HepG2 (cell line): Measurements from ENCODE around the gene CLIP2. TPM values are rescaled to one million over a fixed set of nuclear protein-coding genes. Genes with fewer than 3 reads are reported as not detected.

Experiments
- ATAC-seq: fragments of 200-7000 bp; cut with Tn5 transposase; 3 replicates; pipeline ENCODE4 v1.9.1; 2020; ENCODE audit warnings: mild to moderate bottlenecking, moderate library complexity
- BruUV-seq: library from RNA; stranded (reverse); fragments of 400-500 nt; replicated peaks from 2 replicates; lab custom pipeline; 2021; lab: Mats Ljungman, UMichigan
- CTCF ChIA-PET: fragments of 300-600 bp; formaldehyde crosslinking; extraction: SDS; loops from one replicate; lab custom pipeline; 2021; ENCODE audit warnings: low total read pairs, inconsistent platforms, low intra/inter-chr PET ratio; lab: Yijun Ruan, JAX
- POLR2A ChIA-PET: fragments of 350-600 bp; sonication (Branson Sonifier 250); formaldehyde crosslinking; loops from one replicate; lab custom pipeline; 2020; ENCODE audit warnings: antibody characterized with exemption, inconsistent platforms; lab: Yijun Ruan, JAX
- DNase-seq: peaks from one replicate; pipeline ENCODE4 v3.0.0-alpha.2; 2015; ENCODE audit warnings: low spot score
- FAIRE-seq: peaks from 3 replicates; lab custom pipeline; 2011; peaks lifted over from hg19 to GRCh38; lab: Jason Lieb, UNC
- H2AFZ ChIP-seq: one replicate; pipeline ENCODE4 v1.6.1; 2011; ENCODE audit warnings: low read length, inconsistent platforms
- H3K27ac ChIP-seq: fragments of 300-600 bp; 3 replicates; pipeline ENCODE4 v1.8.0; 2011; ENCODE audit warnings: mixed run types, mild to moderate bottlenecking, mixed read lengths, low read length, inconsistent platforms; ENCODE audit not compliant: insufficient read depth; ENCODE audit errors: extremely low read length
- H3K27me3 ChIP-seq, 2 experiments: fragments of 200-600 bp in 1 of 2; 2 replicates in 1 of 2; 3 replicates in 1 of 2; pipeline versions ENCODE4 v1.6.0 to v1.8.0; 2011; ENCODE audit warnings: low read length in 2 of 2, mild to moderate bottlenecking in 2 of 2, moderate library complexity in 2 of 2, inconsistent platforms in 1 of 2; ENCODE audit not compliant: insufficient read depth in 2 of 2, control insufficient read depth in 1 of 2
- H3K36me3 ChIP-seq, 2 experiments: fragments of 200-600 bp in 1 of 2; replicated peaks in 1 of 2; 2 replicates in 1 of 2; 3 replicates in 1 of 2; pipeline versions ENCODE4 v1.5.1 to v1.8.0; 2011; ENCODE audit warnings: low read length in 2 of 2, inconsistent platforms in 1 of 2; ENCODE audit not compliant: insufficient read depth in 2 of 2, control insufficient read depth in 1 of 2
- H3K4me1 ChIP-seq: 2 replicates; pipeline ENCODE4 v1.5.1; 2012; ENCODE audit warnings: low read length, inconsistent platforms; ENCODE audit not compliant: insufficient read depth
- H3K4me2 ChIP-seq: 2 replicates; pipeline ENCODE4 v1.6.0; 2011; ENCODE audit warnings: low read depth, low read length, inconsistent platforms
- H3K4me3 ChIP-seq, 3 experiments: fragments of 200-600 bp in 1 of 3; sonication (generic), shearing (Covaris generic) in 1 of 3; replicated peaks in 1 of 3; 2 replicates each; pipeline ENCODE4 v1.5.1; 2011 to 2016; ENCODE audit warnings: low read length in 3 of 3, inconsistent platforms in 2 of 3, low read depth in 2 of 3, mild to moderate bottlenecking in 2 of 3, control low read depth in 1 of 3, mixed read lengths in 1 of 3; ENCODE audit not compliant: insufficient read depth in 1 of 3
- H3K79me2 ChIP-seq: one replicate; pipeline ENCODE4 v1.6.1; 2011; ENCODE audit warnings: low read length, inconsistent platforms; ENCODE audit not compliant: insufficient read depth
- H3K9ac ChIP-seq: 2 replicates; pipeline ENCODE4 v1.6.0; 2011; ENCODE audit warnings: mild to moderate bottlenecking, low read depth, low read length, inconsistent platforms; ENCODE audit not compliant: insufficient read depth
- H3K9me3 ChIP-seq: 2 replicates; pipeline ENCODE4 v1.5.1; 2012; ENCODE audit warnings: mild to moderate bottlenecking, low read length
- H4K20me1 ChIP-seq: 2 replicates; pipeline ENCODE4 v1.6.0; 2011; ENCODE audit warnings: inconsistent platforms, mild to moderate bottlenecking, low read length, moderate library complexity; ENCODE audit not compliant: insufficient read depth
- ETV5 ChIP-seq: IDR thresholded peaks from 2 replicates; pipeline ENCODE4 v1.6.1; 2018; ENCODE audit warnings: missing biosample characterization, missing genetic modification reagents, inconsistent platforms, borderline replicate concordance
- HMGA1 ChIP-seq: sonication (generic); formaldehyde crosslinking; conservative IDR thresholded peaks from 2 replicates; pipeline ENCODE4 v1.4.0; 2020; ENCODE audit warnings: missing genetic modification reagents
- MAZ ChIP-seq, 2 experiments: sonication (generic) in 1 of 2; formaldehyde crosslinking in 1 of 2; IDR thresholded peaks; 2 replicates each; pipeline versions ENCODE4 v1.5.0 to v1.6.1; 2012 to 2020; ENCODE audit warnings: low read depth in 2 of 2, mild to moderate bottlenecking in 2 of 2, borderline replicate concordance in 1 of 2, improper control_type of control experiment in 1 of 2, low read length in 1 of 2, missing genetic modification reagents in 1 of 2, moderate library complexity in 1 of 2
- POLR2G ChIP-seq: fragments of 200-400 bp; formaldehyde crosslinking; IDR thresholded peaks from 2 replicates; pipeline ENCODE4 v1.6.1; 2018; ENCODE audit warnings: mild to moderate bottlenecking, low read depth, low read length, moderate library complexity
- SETDB1 ChIP-seq: sonication (generic); formaldehyde crosslinking; IDR thresholded peaks from 2 replicates; pipeline ENCODE4 v1.5.1; 2020; ENCODE audit warnings: missing genetic modification reagents, mild to moderate bottlenecking, borderline replicate concordance
- ZEB1 ChIP-seq: IDR thresholded peaks from 2 replicates; pipeline ENCODE4 v1.6.1; 2012; ENCODE audit warnings: mild to moderate bottlenecking, low read depth, inconsistent platforms; ENCODE audit not compliant: insufficient replicate concordance
- ZNF121 ChIP-seq: sonication (generic); formaldehyde crosslinking; IDR thresholded peaks from 2 replicates; pipeline ENCODE4 v1.5.0; 2020; ENCODE audit warnings: mild to moderate bottlenecking, missing genetic modification reagents
- ZNF605 ChIP-seq: sonication (generic); formaldehyde crosslinking; IDR thresholded peaks from 2 replicates; pipeline ENCODE4 v1.8.0; 2022; ENCODE audit warnings: mild to moderate bottlenecking, missing genetic modification reagents
- ZNF75D ChIP-seq: sonication (generic); formaldehyde crosslinking; IDR thresholded peaks from 2 replicates; pipeline ENCODE4 v1.8.1; 2023; ENCODE audit warnings: missing genetic modification reagents, mild to moderate bottlenecking, borderline replicate concordance
- ZNF841 ChIP-seq: sonication (generic); formaldehyde crosslinking; IDR thresholded peaks from 2 replicates; pipeline ENCODE4 v1.8.1; 2023; ENCODE audit warnings: missing genetic modification reagents, borderline replicate concordance
- WGBS: methylation state at CpG from one replicate; pipeline ENCODE4 v1.1.6; 2017; ENCODE audit warnings: low lambda C conversion rate; 5-methylcytosine and 5-hydroxymethylcytosine counted together
- in situ Hi-C: cut with HindIII; loops from 2 replicates; pipeline ENCODE4 v1.10.0; 2017; ENCODE audit warnings: low pct_unique_long_range_greater_than_20kb; ENCODE audit not compliant: extremely low pct_ligation_motif_present
- intact Hi-C: fragments of 100-400 bp; cut with micrococcal nuclease; formaldehyde crosslinking; loops from one replicate; pipeline ENCODE4 v1.10.0; 2022; ENCODE audit not compliant: unreplicated experiment
- polyA plus RNA-seq, 8 experiments: library from polyadenylated mRNA; depleted of rRNA in 3 of 8; stranded (reverse) in 7 of 8; unstranded in 1 of 8; fragments of >200 nt; fragmentation: Illumina TruSeq in 4 of 8; extraction: Trizol in 4 of 8; gene quantifications; 2 replicates each; pipeline versions ENCODE4 v1.2.1 to v1.2.3, GENCODE V29; 2011 to 2016; ENCODE audit warnings: low read depth in 4 of 8, missing spikeins in 1 of 8, mixed read lengths in 1 of 8; ENCODE audit not compliant: insufficient read depth in 1 of 8
- total RNA-seq, 5 experiments: library from RNA; depleted of rRNA; stranded (reverse); fragments of >200 nt; fragmentation: Illumina TruSeq; extraction: Trizol; gene quantifications; 2 replicates each; pipeline ENCODE4 v1.2.3, GENCODE V29; 2016; ENCODE audit warnings: low read depth in 1 of 5
- TF ChIP-seq, protein P1 (sequence below): sonication (generic); formaldehyde crosslinking; IDR thresholded peaks from 2 replicates; pipeline ENCODE4 v1.5.1; 2020; ENCODE audit warnings: mild to moderate bottlenecking, missing genetic modification reagents, moderate library complexity

CLIP2 gene
- total and polyA plus RNA-seq, 2 of the 13 experiments (the other 11 are each of a cell fraction or from before 2014, with no cell fraction given): 6.5 to 17.4 TPM

DNA sequence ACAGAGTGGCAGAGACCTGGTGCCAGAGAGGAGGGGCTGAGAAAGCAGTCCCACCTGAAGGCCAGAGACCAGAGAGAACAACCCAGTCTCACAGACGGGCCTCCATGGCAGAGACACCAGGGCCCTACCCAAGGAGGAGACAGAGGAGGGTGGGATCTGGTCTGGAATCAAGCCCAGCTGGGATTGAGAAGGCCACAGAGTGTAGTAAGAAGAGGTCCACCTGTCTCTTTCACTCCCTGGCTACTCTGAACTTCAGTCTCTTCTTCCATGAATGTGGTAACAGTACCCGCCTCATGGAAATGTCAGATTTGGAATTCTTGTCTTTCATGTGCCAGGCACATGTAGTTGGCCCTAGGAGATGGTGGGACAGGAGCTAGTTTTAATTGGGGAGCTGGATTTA, 55.6 kb downstream of the CLIP2 start:
- Histone ChIP-seq H4K20me1 (no peaks in the 10 kb centered on the region), H3K4me2 (no peak overlapping the region), H3K9ac (no peak overlapping the region), H3K27ac (no peak overlapping the region), H3K4me1 (no peaks in the 10 kb centered on the region), H3K36me3 (peaks cover 11 to 25% of the 10 kb centered on the region in 2 experiments; a peak in 3 of 5 replicates), H3K4me3 (no peak overlapping the region), H3K79me2 (no peaks in the 10 kb centered on the region), H3K27me3 (no peaks in the 10 kb centered on the region), H2AFZ (no peak overlapping the region), H3K9me3 (no peaks in the 10 kb centered on the region)
- POLR2A ChIA-PET: no interaction called here
- ATAC-seq (no peak), DNase-seq (no peak), FAIRE-seq (no peak)
- CTCF ChIA-PET: no interaction called here
- TF ChIP-seq SETDB1 (CRISPR knock-in tag) (no peak), ETV5 (no peak), ZNF605 (CRISPR knock-in tag) (no peak), ZNF121 (CRISPR knock-in tag) (no peak), ZNF75D (no peak), ZNF841 (CRISPR knock-in tag) (no peak), HMGA1 (CRISPR knock-in tag) (no peak), ZEB1 (no peak), POLR2G (no peak), MAZ (IDR thresholded peaks at IDR 0.05; ENCODE audit: borderline replicate concordance, low read depth, low read length) (no peak), MAZ (CRISPR knock-in tag; IDR thresholded peaks at IDR 0.05; ENCODE audit: low read depth) (no peak)
- TF ChIP-seq, protein P1, sequence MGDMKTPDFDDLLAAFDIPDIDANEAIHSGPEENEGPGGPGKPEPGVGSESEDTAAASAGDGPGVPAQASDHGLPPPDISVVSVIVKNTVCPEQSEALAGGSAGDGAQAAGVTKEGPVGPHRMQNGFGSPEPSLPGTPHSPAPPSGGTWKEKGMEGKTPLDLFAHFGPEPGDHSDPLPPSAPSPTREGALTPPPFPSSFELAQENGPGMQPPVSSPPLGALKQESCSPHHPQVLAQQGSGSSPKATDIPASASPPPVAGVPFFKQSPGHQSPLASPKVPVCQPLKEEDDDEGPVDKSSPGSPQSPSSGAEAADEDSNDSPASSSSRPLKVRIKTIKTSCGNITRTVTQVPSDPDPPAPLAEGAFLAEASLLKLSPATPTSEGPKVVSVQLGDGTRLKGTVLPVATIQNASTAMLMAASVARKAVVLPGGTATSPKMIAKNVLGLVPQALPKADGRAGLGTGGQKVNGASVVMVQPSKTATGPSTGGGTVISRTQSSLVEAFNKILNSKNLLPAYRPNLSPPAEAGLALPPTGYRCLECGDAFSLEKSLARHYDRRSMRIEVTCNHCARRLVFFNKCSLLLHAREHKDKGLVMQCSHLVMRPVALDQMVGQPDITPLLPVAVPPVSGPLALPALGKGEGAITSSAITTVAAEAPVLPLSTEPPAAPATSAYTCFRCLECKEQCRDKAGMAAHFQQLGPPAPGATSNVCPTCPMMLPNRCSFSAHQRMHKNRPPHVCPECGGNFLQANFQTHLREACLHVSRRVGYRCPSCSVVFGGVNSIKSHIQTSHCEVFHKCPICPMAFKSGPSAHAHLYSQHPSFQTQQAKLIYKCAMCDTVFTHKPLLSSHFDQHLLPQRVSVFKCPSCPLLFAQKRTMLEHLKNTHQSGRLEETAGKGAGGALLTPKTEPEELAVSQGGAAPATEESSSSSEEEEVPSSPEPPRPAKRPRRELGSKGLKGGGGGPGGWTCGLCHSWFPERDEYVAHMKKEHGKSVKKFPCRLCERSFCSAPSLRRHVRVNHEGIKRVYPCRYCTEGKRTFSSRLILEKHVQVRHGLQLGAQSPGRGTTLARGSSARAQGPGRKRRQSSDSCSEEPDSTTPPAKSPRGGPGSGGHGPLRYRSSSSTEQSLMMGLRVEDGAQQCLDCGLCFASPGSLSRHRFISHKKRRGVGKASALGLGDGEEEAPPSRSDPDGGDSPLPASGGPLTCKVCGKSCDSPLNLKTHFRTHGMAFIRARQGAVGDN (CRISPR knock-in tag): no peak
- BruUV-seq: no TSS peak
- in situ Hi-C loops (no loop called here), intact Hi-C loops (no loop called here)
- 84% methylated on average over 2 of the region's 2 CpGs for WGBS
